ENCODE results near the gene BCAR3. TPM values are rescaled to one million over a fixed set of nuclear protein-coding genes. Genes with fewer than 3 reads are reported as not detected.

BCAR3 gene
- total and polyA plus RNA-seq, 2 donors from 2014 or later: 25.4 to 28.4 TPM

GRCh38 chr1:93714356-93714755, 32.7 kb upstream of the BCAR3 start:
- no peak overlapping the region for H3K9ac ChIP-seq (ENCODE audit: low read length in 3 of 3)
- no peaks in the 10 kb centered on the region for H3K36me3 ChIP-seq (ENCODE audit: control insufficient read depth in 2 of 3, insufficient read depth in 3 of 3, low read length in 3 of 3)
- H3K4me1 ChIP-seq (ENCODE audit: control insufficient read depth in 2 of 3, insufficient read depth in 2 of 3, low read depth in 1 of 3, low read length in 3 of 3): peaks cover 0 to 3% (median 0%) of the 10 kb centered on the region in 3 donors
- H3K9me3 ChIP-seq (ENCODE audit: control insufficient read depth in 2 of 3, insufficient read depth in 1 of 3, low read length in 3 of 3): no peaks in the 10 kb centered on the region
- intact Hi-C loops (cut with DNase I): no loop called here
- no peak for DNase-seq
- no peak overlapping the region for H3K4me3 ChIP-seq (ENCODE audit: low read length in 3 of 3)
- no peak for TF ChIP-seq CTCF (IDR thresholded peaks at IDR 0.05; ENCODE audit: borderline replicate concordance, extremely low read depth, insufficient read depth)
- no peak overlapping the region for H3K27ac ChIP-seq (ENCODE audit: low read depth in 2 of 2, low read length in 2 of 2)
- H3K27me3 ChIP-seq (ENCODE audit: control insufficient read depth, insufficient read depth, low read length): no peaks in the 10 kb centered on the region
- FAIRE-seq: no peak

GRCh38 chr1:93713341-93713740, 31.7 kb upstream of the BCAR3 start:
- intact Hi-C loops (cut with DNase I): no loop called here
- no peaks in the 10 kb centered on the region for H3K36me3 ChIP-seq (ENCODE audit: control insufficient read depth in 2 of 3, insufficient read depth in 3 of 3, low read length in 3 of 3)
- no peak for TF ChIP-seq CTCF (IDR thresholded peaks at IDR 0.05; ENCODE audit: borderline replicate concordance, extremely low read depth, insufficient read depth)
- H3K4me1 ChIP-seq (ENCODE audit: control insufficient read depth in 2 of 3, insufficient read depth in 2 of 3, low read depth in 1 of 3, low read length in 3 of 3): peaks cover 0 to 3% (median 0%) of the 10 kb centered on the region in 3 donors
- H3K9me3 ChIP-seq (ENCODE audit: control insufficient read depth in 2 of 3, insufficient read depth in 1 of 3, low read length in 3 of 3): no peaks in the 10 kb centered on the region
- H3K27me3 ChIP-seq (ENCODE audit: control insufficient read depth, insufficient read depth, low read length): no peaks in the 10 kb centered on the region
- H3K27ac ChIP-seq (ENCODE audit: low read depth in 2 of 2, low read length in 2 of 2): no peak overlapping the region
- FAIRE-seq (no peak), DNase-seq (no peak)
- H3K9ac ChIP-seq (ENCODE audit: low read length in 3 of 3): no peak overlapping the region
- no peak overlapping the region for H3K4me3 ChIP-seq (ENCODE audit: low read length in 3 of 3)

GRCh38 chr1:93712741-93713140, 31.1 kb upstream of the BCAR3 start:
- TF ChIP-seq CTCF (IDR thresholded peaks at IDR 0.05; ENCODE audit: borderline replicate concordance, extremely low read depth, insufficient read depth): no peak
- FAIRE-seq (no peak), DNase-seq (no peak)
- no peaks in the 10 kb centered on the region for H3K9me3 ChIP-seq (ENCODE audit: control insufficient read depth in 2 of 3, insufficient read depth in 1 of 3, low read length in 3 of 3)
- H3K4me1 ChIP-seq (ENCODE audit: control insufficient read depth in 2 of 3, insufficient read depth in 2 of 3, low read depth in 1 of 3, low read length in 3 of 3): peaks cover 0 to 3% (median 0%) of the 10 kb centered on the region in 3 donors
- H3K9ac ChIP-seq (ENCODE audit: low read length in 3 of 3): no peak overlapping the region
- no peaks in the 10 kb centered on the region for H3K27me3 ChIP-seq (ENCODE audit: control insufficient read depth, insufficient read depth, low read length)
- no peaks in the 10 kb centered on the region for H3K36me3 ChIP-seq (ENCODE audit: control insufficient read depth in 2 of 3, insufficient read depth in 3 of 3, low read length in 3 of 3)
- no peak overlapping the region for H3K4me3 ChIP-seq (ENCODE audit: low read length in 3 of 3)
- no peak overlapping the region for H3K27ac ChIP-seq (ENCODE audit: low read depth in 2 of 2, low read length in 2 of 2)
- intact Hi-C loops (cut with DNase I): no loop called here

All from kidney (tissue), 14 donors.